ENCODE results near the gene ATG10.
"Not testable (repeated sequence)": the region's sequence is repeated elsewhere in the genome, so short reads cannot be mapped to it uniquely, and the experiment has no call there.

GRCh38 chr5:82269363-82269762, 297.5 kb downstream of the ATG10 start:
- TF ChIP-seq, protein P1, sequence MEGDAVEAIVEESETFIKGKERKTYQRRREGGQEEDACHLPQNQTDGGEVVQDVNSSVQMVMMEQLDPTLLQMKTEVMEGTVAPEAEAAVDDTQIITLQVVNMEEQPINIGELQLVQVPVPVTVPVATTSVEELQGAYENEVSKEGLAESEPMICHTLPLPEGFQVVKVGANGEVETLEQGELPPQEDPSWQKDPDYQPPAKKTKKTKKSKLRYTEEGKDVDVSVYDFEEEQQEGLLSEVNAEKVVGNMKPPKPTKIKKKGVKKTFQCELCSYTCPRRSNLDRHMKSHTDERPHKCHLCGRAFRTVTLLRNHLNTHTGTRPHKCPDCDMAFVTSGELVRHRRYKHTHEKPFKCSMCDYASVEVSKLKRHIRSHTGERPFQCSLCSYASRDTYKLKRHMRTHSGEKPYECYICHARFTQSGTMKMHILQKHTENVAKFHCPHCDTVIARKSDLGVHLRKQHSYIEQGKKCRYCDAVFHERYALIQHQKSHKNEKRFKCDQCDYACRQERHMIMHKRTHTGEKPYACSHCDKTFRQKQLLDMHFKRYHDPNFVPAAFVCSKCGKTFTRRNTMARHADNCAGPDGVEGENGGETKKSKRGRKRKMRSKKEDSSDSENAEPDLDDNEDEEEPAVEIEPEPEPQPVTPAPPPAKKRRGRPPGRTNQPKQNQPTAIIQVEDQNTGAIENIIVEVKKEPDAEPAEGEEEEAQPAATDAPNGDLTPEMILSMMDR (IDR thresholded peaks at IDR 0.05) = not testable (repeated sequence)
- not testable (repeated sequence) for TF ChIP-seq EZH2 (IDR thresholded peaks at IDR 0.05; ENCODE audit: borderline replicate concordance, insufficient read depth, low read depth, low read length, poor library complexity, severe bottlenecking)
